ENCODE data around the gene ACTL10.

Gene ACTL10

DNA sequence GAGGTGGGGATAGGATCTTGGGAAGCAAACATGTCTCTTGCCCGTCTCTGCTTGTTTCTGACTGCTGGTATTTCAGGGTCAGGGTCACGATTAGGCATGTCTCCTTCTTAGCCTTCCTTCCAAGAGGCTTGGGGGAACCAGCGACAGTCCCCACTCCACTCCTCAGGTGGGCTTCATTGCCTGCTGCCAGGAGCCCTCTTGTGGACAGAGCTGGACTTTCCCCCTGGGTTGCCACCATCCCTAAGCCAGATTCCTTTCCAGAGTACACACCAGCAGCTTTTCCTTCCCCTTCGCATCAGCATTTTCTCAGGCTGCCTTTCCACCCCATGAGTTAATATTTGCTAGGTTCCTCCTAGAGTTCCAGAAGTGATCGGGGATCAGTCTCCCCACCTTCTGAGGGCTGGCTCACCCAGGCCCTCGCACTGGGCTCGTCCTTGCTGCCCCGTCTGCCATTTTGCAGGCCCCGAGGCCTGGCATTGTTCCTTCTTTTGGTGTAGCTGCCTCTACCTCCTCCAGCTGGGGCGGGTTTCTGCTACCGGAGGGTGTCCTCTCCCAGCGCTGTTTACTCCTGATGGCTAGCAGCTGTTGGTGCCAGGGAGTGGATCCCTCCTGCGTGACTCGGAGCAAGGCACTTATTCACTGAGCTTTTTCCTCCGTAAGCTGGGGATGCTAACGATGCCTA lies 13.4 kb upstream of the ACTL10 start:
- no peak overlapping the region for H3K4me2 ChIP-seq (ENCODE audit: low read length)
- peak overlapping the region; percentile 46 for H2AFZ ChIP-seq
- H3K27ac ChIP-seq = no peak overlapping the region
- H3K9ac ChIP-seq = peak overlapping the region; percentile 11
- no peaks in the 10 kb centered on the region for H3K36me3 ChIP-seq (ENCODE audit: control insufficient read depth, insufficient read depth, low read length)
- H3K79me2 ChIP-seq = no peaks in the 10 kb centered on the region
- peak; percentile 74 for TF ChIP-seq CTCF (IDR thresholded peaks at IDR 0.05)
- H3K4me1 ChIP-seq = peaks cover 11% of the 10 kb centered on the region
- H3K4me3 ChIP-seq (ENCODE audit: low read depth, low read length) = no peak overlapping the region
- H3K9me3 ChIP-seq (ENCODE audit: control insufficient read depth, low read length) = no peaks in the 10 kb centered on the region
- H3K27me3 ChIP-seq (ENCODE audit: control insufficient read depth, insufficient read depth, low read length) = no peaks in the 10 kb centered on the region

- Histone ChIP-seq H3K27ac (no peak overlapping the region), H3K4me1 (peaks cover 11% of the 10 kb centered on the region)
- no peak for TF ChIP-seq CTCF (IDR thresholded peaks at IDR 0.05)
These were observed 12.7 kb upstream of the ACTL10 start for GRCh38 chr20:33653900-33654596.

DNA sequence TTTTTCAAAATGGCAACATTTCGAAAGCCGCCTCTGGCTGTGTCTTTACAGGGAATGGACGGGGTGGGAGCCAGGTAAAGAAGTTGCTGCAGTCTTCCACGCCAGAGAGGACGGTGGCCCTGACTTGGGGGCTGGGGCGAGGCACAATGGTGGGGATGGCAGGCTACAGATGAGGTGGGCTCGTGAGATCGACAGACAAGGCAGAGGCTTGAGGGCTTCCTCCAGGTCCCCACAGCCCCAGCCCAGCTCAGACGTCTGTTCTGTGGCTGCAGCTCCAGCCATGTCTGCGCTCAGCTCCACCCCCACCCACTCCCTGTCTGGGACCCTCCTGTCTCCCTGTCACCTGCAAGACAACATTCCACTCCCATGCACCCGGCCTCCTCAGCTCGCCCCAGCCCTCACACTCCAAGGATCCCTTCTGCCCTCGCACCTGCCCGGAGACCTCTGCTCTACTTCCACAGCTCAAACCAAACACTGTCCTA lies 12.0 kb upstream of the ACTL10 start:
- H3K9ac ChIP-seq = no peak overlapping the region

More at GRCh38 chr20:33653900-33654596, 12.7 kb upstream of the ACTL10 start:
- no peak overlapping the region for H3K4me2 ChIP-seq (ENCODE audit: low read length)
- no peaks in the 10 kb centered on the region for H3K79me2 ChIP-seq
- no peaks in the 10 kb centered on the region for H3K27me3 ChIP-seq (ENCODE audit: control insufficient read depth, insufficient read depth, low read length)
- no peak overlapping the region for H3K9ac ChIP-seq
- no peaks in the 10 kb centered on the region for H3K9me3 ChIP-seq (ENCODE audit: control insufficient read depth, low read length)
- no peak overlapping the region for H3K4me3 ChIP-seq (ENCODE audit: low read depth, low read length)
- no peaks in the 10 kb centered on the region for H3K36me3 ChIP-seq (ENCODE audit: control insufficient read depth, insufficient read depth, low read length)
- no peak overlapping the region for H2AFZ ChIP-seq

GRCh38 chr20:33655164-33655563 lies 11.6 kb upstream of the ACTL10 start:
- Histone ChIP-seq H3K27ac (no peak overlapping the region), H3K4me2 (ENCODE audit: low read length) (no peak overlapping the region), H3K27me3 (ENCODE audit: control insufficient read depth, insufficient read depth, low read length) (no peaks in the 10 kb centered on the region), H3K79me2 (no peaks in the 10 kb centered on the region), H2AFZ (no peak overlapping the region), H3K9ac (no peak overlapping the region), H3K9me3 (ENCODE audit: control insufficient read depth, low read length) (no peaks in the 10 kb centered on the region), H3K36me3 (ENCODE audit: control insufficient read depth, insufficient read depth, low read length) (no peaks in the 10 kb centered on the region), H3K4me1 (peaks cover 11% of the 10 kb centered on the region), H3K4me3 (ENCODE audit: low read depth, low read length) (no peak overlapping the region)
- no peak for TF ChIP-seq CTCF (IDR thresholded peaks at IDR 0.05)

More for the DNA sequence above, 12.0 kb upstream of the ACTL10 start:
- no peaks in the 10 kb centered on the region for H3K27me3 ChIP-seq (ENCODE audit: control insufficient read depth, insufficient read depth, low read length)
- no peaks in the 10 kb centered on the region for H3K79me2 ChIP-seq
- TF ChIP-seq CTCF (IDR thresholded peaks at IDR 0.05) = no peak
- H3K4me2 ChIP-seq (ENCODE audit: low read length) = no peak overlapping the region
- no peak overlapping the region for H3K4me3 ChIP-seq (ENCODE audit: low read depth, low read length)
- H3K9me3 ChIP-seq (ENCODE audit: control insufficient read depth, low read length) = no peaks in the 10 kb centered on the region
- H3K27ac ChIP-seq = no peak overlapping the region
- H3K36me3 ChIP-seq (ENCODE audit: control insufficient read depth, insufficient read depth, low read length) = no peaks in the 10 kb centered on the region
- H3K4me1 ChIP-seq = peaks cover 11% of the 10 kb centered on the region
- H2AFZ ChIP-seq = no peak overlapping the region
